PFSK-1 (cell line): Measurements from ENCODE around the gene PCCB.

ENCODE experiments used
- REST ChIP-seq, 2 experiments: IDR thresholded peaks; 2 replicates each; pipeline versions ENCODE4 v1.6.1 to v1.8.0; 2011 to 2012; ENCODE audit warnings: low read depth in 2 of 2, low read length in 2 of 2, control low read depth in 1 of 2, inconsistent platforms in 1 of 2, mild to moderate bottlenecking in 1 of 2, moderate library complexity in 1 of 2; ENCODE audit not compliant: insufficient read depth in 1 of 2
- TAF1 ChIP-seq: IDR thresholded peaks from 2 replicates; pipeline ENCODE4 v1.6.1; 2012; ENCODE audit warnings: low read length, control low read depth, borderline replicate concordance; ENCODE audit not compliant: insufficient read depth

DNA sequence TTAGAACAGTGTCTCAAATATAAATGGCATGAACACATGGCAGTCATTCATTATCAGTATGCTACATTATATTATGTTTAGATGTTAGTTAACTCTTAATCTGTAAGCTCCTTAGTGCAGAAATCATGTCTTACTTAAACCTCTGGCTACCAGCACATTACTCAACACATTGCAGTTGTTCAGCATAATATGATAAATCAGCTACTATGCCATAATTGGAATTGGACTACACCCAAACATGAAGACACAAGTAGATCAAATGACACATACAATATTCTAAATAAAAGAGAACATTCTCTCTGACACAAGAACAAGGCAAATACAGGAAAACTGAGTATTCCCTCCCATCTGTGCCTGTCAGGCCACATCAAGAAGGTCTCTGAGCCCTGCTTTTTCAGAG, 116.1 kb downstream of the PCCB start:
- TF ChIP-seq TAF1 (no peak), REST (IDR thresholded peaks at IDR 0.05; ENCODE audit: insufficient read depth in 1 of 2, low read depth in 2 of 2, low read length in 2 of 2) (no peak)
